HG02798 (cell line): ENCODE results near the gene ZNF853.
"Not testable (repeated sequence)": the region's sequence is repeated elsewhere in the genome, so short reads cannot be mapped to it uniquely, and the experiment has no call there.

ENCODE experiments used
- ATAC-seq: cut with Tn5 transposase; IDR thresholded peaks from one replicate; pipeline ENCODE4 v1.9.1; 2021; ENCODE audit warnings: mild to moderate bottlenecking; ENCODE audit not compliant: unreplicated experiment, poor library complexity

Gene ZNF853

DNA sequence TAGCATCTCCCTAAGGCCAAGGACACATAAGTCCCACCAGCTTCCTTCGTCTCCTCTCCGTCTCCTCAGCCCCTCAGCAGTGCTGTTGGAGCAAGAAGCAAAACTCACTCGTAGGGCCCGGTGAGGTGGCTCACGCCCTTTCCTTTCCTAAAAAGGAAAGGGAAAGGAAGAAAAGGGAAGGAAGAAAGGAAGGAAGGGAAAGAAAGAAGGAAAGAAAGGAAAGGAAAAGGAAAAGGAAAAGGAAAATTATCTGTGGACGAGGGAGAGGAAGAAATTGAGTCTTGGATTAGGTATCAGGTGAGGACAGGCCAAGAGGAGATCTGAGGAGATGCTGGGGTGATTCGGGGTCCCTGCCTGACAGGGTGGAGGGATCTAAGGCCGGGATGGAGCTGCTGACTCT is 18.6 kb downstream of the ZNF853 start:
- no peak for ATAC-seq

- ATAC-seq = not testable (repeated sequence)
Observed at GRCh38 chr7:6634971-6635370, 19.6 kb downstream of the ZNF853 start.

DNA sequence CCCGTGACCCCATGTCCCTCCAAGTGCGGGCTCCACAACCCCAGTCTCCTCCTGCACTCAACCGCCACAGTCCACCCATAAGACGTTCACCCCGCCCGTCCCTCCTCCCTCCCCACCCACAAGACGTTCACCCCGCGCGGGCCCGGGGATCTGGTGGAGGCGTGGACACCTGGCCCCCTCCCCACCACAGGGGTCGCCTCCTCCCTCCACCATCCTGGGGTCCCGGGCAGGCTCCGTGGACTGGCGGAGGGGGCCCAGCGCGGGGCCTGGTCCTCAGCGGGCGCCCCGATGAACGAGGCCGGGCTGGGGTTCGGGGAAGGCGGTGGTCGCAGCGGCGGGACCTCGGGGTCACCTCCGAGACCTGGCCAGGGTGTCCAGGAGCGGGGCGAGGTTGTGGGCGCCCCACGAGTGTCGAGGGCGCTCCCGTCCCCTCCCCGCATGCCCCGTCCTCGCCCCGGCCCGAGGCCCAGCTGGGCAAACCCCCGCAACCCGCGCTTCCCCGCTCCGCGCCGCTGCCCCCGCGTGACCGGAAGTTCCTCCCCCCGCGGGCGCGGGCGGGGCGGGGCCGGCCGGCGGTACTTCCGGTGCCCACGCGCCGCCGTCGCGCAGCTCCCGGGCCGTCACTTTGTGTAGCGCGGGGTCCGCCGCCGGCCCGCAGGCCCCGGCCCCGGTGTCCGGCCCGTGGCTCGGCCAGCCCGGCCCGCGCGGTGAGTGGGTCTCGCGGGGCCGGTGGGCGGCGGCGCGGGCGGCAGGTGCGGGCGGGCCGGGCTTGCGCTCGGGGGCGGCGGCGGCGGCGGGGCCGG is 21.5 kb downstream of the ZNF853 start, which contains the start of gene ZNF316:
TSS of gene ZNF316 (plus strand) at position 578 of the 803 bp plus-strand sequence. CDS start 5,092 bp downstream, outside the sequence.
- peak; percentile 82 for ATAC-seq

DNA sequence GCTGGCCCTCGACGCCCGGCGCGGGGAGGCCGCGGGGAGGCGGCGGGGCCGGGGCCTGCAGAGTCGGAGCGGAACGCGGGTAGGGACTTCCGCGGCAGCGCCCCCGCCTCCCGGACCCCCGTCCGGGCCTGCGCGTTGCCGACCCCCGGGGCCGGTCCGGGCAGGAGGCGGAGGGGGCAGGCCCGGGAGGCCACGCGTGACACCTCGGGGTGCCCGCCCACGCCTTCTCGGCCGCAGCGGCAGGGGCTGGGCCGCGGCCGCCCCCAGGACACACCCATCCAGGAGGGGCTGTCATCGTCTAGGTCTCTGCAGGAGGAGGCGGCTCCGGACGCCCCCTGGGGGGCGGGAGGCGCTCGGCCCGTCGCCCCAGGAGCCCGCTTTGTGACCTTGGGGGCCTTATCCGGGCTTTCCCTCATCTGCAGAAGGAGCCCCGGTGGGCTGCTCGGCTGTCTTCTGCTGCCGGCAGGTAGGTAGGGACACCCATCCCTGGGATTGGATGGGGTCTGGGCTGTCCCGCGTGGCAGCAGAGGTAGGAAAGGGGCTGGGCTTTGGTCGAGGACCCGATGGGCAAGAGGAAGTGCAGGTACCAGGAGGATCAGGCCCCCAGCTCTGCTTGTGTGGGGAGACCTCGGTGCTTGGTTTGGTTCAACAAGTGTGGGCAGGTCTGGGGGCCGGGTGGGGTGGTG is 22.3 kb downstream of the ZNF853 start:
- peak; percentile 78 for ATAC-seq

GRCh38 chr7:6639032-6639431 is 23.6 kb downstream of the ZNF853 start:
- ATAC-seq = no peak

GRCh38 chr7:6639627-6640026 is 24.2 kb downstream of the ZNF853 start:
- no peak for ATAC-seq

DNA sequence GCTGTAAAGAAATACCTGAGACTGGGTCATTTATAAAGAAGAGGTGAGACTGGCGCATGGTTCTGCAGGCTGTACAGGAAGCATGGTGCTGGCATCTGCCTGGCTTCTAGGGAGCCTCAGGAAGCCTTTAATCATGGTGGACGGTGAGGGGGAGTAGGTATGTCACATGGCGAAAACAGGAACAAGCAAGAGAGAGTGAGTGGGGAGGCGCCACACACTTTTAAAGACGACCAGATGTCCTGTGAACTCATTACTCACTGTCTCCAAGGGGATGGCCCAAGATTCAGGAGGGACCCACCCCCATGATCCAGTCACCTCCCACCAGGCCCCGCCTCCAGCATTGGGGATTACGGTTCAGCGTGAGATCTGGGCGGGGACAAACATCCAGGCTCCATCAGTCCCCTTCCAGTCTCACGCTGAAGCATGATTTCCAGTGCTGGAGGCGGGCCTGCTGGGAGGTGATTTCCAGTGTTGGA is 24.9 kb downstream of the ZNF853 start:
- ATAC-seq = no peak

DNA sequence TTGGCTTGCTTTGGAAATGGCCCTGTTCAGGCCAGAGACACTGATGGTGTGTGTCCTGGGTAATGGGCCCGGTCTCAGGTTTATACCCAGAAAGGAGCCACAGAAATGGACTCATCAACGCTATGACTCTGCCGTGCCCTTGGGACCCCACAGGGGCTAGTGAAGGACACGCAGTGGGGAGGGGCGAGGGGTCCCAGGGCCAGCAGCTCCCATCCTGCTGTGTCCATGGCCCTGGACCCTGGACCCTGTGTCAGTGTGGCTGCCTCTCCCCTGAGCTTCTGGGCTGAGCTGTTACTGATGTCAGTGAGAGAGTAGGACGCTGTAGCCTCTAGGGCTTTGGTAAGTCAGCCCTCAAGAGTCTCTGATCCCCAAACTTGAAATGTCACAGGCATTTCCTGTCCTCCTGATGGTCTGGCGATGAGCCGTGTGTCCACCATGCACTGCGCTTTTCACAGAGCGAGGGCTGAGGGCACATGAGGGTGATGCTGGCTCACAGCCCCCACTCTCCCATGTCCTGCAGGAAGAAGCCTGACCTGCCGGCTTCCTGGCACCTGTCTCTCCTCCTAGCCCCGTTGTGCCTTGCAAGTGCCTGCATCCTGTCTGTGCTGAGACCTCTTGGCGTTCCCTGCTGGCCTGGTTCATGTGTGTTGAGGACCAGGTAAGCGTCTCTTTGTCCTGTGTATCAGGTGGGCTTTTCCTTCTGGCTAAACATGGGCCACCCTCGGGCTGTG is 26.1 kb downstream of the ZNF853 start:
- ATAC-seq = no peak

DNA sequence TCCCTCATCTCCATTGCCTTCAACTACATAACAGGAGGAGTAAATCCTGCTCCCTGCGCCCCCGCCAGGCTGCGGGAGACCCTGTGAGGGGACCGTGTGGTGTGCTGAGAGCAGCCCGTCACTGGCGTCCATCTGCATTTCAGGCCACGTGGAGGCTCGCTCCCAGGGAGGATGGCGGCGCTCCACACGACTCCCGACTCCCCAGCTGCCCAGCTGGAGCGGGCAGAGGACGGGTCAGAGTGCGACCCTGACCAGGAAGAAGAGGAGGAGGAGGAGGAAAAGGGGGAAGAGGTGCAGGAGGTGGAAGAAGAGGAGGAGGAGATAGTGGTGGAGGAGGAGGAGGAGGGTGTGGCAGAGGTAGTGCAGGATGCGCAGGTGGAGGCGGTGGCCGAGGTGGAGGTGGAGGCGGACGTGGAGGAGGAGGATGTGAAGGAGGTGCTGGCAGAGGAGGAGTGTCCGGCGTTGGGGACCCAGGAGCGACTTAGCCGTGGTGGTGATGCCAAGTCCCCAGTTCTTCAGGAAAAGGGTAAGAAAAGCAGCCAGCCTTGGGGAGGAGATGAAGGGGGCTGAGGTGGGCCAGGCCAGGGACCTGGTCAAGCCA is 26.9 kb downstream of the ZNF853 start:
- no peak for ATAC-seq

DNA sequence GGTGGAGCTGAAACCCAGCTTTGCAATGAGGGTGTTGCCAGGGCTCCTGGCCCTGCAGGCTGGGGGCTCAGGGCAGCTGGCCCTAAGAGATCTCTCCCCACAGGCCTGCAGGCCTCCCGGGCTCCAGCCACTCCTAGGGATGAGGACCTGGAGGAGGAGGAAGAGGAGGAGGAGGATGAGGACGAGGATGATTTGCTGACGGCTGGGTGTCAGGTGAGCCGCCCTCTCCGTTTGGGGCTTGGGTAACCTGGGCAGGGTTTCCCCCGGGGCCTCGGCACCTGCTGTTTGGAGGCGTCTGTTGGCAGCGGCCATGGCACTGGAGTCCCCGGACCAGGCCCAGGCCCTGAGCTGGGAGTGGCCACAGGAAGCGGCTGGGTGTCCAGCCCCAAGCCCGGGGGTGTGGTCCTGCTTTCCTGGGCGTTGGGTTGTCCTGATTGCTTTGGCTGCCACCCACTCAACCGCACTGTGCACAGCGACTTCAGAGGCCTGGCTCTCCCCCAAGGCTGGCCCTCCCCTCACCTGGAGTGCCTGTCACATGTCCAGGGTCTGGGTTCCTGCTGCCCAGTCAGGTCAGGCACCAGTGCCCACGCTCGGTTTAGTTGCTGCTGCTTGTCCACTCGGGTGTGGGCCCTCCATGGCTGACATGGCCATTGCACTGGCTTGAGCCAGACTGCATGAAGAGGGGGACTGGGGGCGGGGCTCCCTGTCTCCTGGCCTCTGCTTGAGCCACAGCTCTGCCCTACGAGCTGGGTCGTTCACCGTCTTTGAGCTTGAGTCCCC is 27.6 kb downstream of the ZNF853 start:
- ATAC-seq = no peak

GRCh38 chr7:6643915-6644625 is 28.7 kb downstream of the ZNF853 start:
- ATAC-seq = no peak

DNA sequence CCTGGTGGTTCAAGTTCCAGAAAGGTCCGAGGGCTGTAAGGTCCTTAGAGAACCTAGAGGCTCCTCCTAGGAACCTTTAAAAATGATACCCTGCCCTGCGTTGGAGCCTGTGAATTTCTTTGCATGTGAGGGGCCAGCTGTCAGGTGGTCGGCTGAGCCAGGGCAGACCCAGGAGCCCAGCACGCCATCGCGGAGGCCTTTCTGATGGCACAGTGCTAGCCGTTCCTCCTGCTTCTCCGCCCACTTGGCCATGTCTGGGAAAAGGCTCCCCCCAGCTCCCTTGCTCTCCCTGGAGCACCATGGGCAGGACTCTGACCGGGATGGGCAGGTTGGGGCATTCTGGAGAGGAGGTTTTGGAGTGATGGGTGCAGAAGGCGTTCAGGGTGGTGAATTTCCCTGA is 29.3 kb downstream of the ZNF853 start:
- no peak for ATAC-seq

GRCh38 chr7:6646465-6646864 is 31.1 kb downstream of the ZNF853 start:
- no peak for ATAC-seq

GRCh38 chr7:6647080-6647479 is 31.7 kb downstream of the ZNF853 start:
- ATAC-seq = no peak

GRCh38 chr7:6647541-6647940 is 32.1 kb downstream of the ZNF853 start:
- ATAC-seq = no peak

- no peak for ATAC-seq
Observed at GRCh38 chr7:6648066-6648814, 32.8 kb downstream of the ZNF853 start.

DNA sequence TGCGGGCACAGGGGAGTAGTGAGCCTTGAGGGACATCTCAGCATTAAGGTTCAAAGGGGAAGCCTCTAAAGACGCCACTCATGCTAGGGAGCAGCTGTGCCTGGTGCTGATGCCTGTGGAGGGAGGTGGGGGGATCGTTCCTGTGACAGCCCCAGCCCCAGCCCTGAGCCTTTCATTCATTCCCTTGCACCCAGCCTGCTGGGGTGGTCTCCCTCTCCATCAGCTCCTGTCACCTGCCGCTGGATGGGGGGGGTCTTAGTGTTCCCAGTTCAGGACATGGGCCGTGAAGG is 33.4 kb downstream of the ZNF853 start:
- ATAC-seq = no peak

DNA sequence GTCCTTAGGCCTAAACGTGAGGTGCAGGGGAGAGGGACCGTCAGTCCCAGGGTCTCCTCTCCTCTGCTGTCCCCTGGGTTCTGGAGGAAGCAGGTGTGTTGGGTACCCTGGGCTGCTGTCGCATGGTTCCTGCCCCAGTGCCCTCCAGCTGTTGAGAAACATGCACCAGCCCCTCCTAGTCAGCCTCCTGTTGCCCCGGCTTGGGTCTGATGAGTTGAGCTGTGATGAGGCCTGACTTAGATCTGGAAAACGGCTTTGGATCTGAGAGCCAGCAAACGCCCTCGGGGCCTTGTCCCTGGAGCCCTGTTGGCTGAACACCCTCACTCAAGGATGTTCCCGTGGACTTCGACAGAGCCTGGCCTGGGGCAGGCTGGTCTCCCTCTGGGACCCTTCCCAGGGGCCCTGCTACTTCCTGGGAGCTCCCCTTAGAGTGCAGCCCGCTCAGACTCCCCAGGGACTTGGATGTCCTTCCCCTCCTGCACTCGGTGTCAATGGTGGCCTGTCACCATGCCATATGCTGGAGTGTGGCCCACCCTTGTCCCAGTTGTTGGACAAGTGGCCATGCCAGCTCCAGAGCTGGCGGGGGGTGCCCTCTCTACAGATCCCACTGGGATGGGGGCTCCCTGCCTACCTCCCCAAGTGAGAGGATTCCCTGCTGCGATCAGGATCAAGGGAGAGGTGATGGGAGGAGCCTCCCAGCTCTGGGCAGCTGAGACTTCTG is 34.0 kb downstream of the ZNF853 start:
- ATAC-seq = no peak
